HG03175 (cell line): Measurements from ENCODE around the gene EEF1A2.
"Not testable (repeated sequence)": the region's sequence is repeated elsewhere in the genome, so short reads cannot be mapped to it uniquely, and the experiment has no call there.

Experiments used
- ATAC-seq: cut with Tn5 transposase; IDR thresholded peaks from one replicate; pipeline ENCODE4 v1.9.1; 2021; ENCODE audit warnings: mild to moderate bottlenecking, moderate library complexity; ENCODE audit not compliant: unreplicated experiment

Gene EEF1A2

DNA sequence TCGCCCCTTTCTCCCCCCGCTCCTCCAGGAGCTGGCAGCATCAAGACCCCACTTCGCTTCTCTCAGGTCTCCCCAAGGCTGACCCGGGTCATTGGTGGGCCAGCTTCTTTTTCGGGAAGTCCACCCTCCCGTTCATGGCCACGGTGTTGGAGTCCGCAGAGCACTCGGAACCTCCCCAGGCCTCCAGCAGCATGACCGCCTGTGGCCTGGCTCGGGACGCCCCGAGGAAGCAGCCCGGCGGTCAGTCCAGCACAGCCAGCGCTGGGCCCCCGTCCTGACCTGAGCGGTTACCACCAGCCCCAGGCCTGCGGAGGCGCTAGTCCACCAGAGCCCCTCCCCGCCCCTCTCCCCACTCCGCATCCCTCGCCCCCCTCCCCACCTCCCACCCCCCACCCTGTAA, 22.7 kb upstream of the EEF1A2 start:
- ATAC-seq: no peak

DNA sequence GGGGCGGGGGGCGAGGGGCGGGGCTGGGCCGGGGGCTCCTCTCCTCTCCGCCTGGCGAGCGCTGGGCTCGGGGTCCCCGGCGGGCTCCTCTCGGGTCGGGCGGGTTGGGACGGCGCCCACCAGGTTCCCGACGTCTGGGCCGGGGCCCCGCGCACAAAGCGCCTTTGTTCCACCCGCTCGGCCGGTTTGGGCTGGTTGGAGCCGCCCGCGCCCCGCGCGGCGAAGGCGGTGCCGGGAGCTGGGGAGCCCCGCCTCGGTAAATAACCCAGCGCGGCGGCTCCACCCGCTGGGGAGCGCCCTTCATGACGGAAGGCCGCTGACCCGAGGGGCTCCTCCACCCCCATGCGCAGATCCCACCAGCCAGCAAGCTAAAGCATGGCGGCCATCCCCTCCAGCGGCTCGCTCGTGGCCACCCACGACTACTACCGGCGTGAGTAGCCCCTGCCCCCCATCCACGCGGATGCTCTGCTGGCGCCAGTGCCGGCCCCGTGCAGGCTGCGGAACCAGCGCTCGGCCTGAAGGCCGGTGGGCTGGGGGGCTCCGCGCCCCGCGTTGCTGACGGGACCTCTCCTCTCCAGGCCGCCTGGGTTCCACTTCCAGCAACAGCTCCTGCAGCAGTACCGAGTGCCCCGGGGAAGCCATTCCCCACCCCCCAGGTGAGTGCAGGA, 22.2 kb upstream of the EEF1A2 start:
- ATAC-seq: peak; percentile 55

DNA sequence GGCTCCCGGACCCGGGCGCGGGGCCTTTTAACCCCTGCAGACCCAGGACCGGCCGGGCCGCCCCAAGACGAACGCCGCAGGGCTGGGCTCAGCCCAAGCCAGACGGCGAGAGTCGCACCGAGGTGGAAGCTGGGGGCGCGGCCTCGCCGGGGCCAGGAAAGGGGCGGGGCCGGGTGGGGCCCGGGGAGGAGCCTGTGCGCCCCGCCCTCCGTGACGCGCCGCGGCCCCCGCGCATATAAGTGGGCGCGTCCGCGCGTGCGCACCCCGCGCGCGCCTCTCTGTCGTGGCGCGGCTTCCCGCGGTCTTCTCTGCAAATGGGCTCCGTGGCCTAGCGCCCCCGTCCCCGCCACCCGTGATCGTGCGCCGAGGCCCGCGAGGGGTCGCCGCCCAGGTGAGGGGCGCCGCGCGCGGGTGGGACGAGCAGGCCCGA, 21.6 kb upstream of the EEF1A2 start, which contains the start of gene PPDPF:
PPDPF (plus strand) TSS at position 262 of the 430 bp plus-strand sequence. CDS start 544 bp downstream, outside the sequence.
- ATAC-seq: peak; percentile 78

DNA sequence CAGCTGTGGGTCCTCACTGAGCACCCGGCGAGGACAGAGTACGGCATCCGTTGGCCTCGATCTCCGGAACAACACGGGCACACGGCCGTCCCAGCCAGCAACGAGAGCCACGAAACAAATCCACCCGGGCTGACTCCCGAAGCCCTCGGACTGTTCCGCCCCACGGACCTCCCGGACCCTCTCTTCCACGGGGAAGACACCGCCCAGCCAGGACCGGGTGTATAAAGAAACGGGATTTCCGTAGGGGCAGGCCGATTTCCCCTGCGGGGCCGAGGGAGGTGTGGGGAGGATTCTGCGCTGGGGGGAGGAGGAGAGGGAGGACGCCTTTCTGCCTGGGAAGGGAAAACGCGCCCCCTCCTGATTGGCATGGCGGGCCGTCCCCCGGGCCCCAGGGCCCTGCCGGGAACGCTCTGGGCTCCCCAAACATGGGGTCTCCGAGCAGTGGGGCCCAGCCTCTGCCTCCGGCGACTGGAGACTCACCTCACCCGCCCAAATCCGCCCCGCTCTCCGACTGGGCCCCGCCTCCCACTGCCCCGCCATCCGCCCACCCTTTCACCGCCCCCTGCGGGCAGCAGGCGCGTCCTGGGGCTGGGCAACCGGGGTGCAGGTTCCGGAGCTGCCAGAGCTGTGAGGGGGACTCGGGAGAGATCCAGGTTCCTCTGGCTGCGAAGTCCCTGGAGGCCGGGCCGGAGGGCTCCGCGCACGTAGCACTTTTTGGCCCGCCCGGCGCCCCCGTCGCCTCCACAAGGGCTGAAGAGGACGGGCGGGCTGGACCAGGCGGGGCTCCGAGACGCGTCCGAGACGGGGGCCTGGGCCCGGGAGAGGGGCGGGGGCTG, 21.0 kb upstream of the EEF1A2 start:
- ATAC-seq: peak; percentile 32

DNA sequence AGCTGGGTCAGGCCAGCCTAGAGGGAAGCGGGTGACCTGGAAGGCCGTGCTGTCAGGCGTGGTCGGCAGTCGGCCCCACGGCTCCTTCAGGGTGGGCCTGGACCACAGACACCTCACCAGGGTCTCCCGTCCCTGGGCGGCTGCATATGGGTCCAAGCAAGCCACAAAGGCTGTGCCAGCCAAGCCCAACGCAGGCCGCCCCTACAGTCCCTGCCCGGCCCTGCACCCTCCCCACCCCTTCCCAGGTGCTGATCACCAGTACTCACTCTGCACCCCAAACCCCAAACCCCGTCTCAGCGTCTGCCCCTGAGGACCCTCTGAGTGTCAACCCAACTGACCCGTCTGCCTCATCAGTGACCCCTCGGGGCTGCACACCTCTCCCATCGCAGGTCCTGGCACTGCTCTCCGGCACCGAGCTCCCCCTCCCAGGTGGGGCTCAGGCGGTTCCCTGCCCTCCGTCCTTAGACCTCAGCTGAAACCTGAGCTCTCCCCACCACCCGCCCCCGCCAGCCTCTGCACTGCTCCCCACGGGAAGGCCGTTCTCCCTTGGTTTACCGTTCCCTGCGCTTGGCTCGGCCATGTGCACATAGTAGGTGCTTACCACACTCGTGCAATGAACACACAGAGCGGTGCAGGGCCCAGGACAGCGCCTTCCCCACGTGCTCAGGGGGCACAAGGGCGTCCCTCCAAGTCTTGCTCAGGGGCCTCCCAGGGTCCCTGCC, 20.2 kb upstream of the EEF1A2 start:
- no peak for ATAC-seq

DNA sequence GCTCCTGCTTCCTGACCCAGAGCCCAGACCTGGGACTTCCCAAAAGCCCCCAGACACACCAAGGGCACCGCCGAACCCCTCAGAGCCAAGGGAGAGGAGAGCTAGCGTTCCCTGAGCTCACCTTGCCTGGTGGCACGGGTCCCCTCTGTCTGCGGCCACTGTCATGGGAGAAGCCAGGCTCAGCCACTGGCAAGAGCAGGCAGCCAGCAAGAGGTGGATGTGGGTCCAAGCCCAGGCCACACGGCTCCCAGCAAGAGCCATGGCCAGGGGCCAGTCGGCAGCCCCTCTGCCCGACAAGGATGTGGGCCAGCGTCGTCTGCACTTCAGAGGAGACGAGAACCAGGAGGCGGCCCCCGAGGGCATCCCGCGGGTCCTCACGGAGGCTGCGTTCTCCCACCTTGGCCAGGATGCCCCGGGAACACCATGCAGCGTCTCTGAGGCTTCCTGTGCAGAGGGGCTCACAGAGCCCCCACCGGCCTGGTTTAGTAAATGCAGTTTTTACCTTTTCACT, 19.5 kb upstream of the EEF1A2 start:
- no peak for ATAC-seq

DNA sequence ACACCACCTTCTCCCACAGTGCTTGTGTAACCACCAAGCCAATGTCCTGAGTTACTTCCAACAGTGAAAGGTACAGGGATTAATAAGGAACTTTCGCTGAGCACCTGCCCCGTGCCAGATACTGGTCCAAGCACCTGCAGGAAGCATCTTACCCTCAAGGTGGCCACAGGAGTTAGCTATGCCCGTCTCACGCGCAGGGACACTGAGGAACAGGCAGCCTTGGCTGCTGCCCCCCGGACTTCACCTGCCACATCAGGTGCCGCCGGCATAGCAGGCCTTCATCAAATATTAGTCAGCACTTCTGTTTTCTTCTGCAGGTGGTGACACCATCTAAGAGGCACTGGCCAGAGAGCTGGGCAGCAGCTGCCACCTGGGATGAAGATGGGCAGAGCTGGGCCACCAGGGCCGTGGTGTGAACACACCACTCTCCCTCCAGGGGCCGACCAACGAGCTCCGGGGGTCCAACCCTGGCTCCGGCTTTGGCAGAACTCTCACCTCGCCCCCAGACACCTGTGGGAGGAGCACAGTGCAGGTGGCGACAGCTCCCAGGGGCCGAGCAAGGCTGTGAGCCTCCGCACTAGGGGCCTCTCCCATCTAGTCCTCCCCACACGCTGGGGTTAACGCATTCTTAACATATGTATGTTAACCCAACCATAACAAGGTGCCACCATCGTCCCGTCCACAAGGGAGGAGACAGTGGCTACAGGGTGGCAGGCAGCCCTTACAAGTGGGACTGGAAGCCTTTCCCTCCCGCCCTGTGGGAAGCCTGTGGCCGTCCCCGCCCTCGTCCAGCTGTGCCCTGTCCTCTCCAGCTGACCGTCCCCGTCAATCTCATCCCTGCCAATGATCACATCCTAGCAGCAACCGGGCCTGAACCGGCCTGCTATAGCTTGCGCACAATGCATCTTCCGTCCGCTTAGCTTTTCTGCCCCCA, 18.8 kb upstream of the EEF1A2 start:
- no peak for ATAC-seq

DNA sequence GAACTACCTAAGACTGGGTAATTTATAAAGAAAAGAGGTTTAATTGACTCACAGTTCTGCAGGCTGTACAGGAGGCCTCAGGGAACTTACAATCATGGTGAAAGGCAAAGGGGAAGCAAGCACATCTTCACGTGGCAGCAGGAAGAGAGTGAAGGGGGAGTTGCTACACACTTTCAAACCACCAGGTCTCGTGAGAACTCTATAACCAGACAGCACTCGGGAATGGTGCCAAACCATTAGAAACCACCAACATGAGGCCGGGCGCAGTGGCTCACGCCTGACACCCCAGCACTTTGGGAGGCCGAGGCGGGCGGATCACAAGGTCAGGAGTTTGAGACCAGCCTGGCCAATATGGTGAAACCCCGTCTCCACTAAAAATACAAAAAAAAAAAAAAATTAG, 15.6 kb upstream of the EEF1A2 start:
- not testable (repeated sequence) for ATAC-seq

DNA sequence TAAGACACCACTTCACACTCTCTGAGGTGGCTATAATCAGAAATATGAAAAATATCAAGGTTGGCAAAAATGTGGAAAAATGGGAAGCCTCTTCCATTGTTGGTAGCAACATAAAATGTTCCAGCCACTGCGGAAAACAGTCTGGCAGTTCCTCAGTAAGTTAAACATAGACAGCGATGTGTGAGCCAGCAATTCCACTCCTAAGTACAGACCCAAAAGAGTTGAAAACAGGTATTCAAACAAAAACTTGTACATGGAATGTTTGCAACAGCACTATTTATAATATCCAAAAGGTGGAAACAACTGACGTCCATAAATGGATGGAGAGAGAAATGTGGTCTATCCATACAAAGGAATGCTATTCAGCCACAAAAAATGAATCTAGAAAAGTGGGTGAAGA, 14.3 kb upstream of the EEF1A2 start:
- ATAC-seq: no peak

DNA sequence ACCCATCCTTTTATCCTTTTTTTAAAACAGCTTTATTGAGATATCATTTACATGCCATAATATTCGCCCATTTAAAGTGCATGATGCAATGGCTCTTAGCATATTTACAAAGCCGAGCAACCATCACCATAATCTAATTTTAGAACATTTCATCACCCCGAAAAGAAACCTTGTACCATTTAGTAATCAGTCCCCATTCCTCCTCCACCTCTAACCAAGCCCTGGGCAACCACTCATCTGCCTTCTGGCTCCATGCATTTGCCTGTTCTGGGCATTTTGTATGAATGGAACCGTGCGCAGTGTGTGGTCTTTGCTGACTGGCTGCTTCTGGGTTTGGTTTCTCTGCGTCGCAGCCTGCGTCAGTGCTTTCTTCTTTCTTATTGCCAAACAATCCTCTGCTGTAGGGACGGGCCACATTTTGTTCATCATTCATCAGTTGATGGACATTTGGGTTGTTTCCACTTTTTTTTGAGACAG, 10.2 kb upstream of the EEF1A2 start:
- no peak for ATAC-seq

DNA sequence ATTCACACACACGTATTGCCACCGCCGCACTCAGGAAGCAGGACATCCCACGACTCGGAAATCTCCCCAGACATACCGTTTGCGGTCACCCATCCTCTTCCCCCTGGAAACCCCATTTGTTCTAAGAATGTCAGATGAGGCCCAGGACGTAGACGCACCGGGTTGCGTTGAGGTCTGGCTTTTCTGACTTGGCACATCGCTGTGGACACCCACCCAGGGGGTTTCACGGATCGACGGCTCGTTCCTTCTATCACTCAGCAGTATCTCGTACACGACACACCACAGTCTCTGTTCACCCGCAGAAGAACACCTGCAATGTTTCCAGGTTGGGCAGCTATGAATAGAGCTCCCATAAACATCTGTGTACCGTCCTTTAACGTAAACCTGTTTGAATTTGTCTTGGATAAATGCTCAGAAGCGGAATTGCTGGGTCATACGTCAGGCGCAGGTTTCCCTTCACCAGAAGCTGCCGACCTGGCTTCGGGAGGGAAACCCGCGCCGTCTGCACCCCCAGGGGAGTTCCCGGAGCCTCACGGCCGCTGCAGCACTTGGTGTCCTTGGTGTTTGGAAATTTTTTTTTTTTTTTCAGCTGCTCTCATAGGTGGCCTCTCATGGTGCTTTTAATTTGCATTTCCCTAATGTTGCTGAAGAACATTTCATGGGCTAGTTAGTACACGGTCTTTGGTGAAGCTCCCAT, 9.3 kb upstream of the EEF1A2 start:
- ATAC-seq: no peak

DNA sequence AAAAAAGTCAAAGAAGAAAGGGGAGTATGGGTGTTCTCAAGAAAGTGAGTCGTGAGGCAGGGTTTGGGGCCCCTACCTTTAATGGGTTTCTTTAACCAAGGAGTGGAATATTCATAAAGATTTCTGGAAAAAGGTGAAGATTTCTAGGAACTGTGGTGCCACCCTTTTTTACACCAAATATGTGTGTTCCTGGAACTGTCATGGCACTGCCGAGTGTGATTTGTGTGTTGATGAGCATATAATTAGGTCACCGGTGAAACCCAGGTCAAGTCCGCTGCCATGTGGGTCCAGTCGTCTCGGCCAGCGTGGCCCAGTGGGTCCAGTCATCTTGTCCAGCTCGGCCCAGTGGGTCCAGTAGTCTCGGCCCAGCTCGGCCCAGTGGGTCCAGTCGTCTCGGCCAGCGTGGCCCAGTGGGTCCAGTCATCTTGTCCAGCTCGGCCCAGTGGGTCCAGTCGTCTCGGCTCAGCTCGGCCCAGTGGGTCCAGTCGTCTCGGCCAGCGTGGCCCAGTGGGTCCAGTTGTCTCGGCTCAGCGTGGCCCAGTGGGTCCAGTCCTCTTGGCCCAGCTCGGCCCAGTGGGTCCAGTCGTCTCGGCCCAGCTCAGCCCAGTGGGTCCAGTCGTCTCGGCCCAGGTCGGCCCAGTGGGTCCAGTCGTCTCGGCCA, 8.3 kb upstream of the EEF1A2 start:
- ATAC-seq: no peak

DNA sequence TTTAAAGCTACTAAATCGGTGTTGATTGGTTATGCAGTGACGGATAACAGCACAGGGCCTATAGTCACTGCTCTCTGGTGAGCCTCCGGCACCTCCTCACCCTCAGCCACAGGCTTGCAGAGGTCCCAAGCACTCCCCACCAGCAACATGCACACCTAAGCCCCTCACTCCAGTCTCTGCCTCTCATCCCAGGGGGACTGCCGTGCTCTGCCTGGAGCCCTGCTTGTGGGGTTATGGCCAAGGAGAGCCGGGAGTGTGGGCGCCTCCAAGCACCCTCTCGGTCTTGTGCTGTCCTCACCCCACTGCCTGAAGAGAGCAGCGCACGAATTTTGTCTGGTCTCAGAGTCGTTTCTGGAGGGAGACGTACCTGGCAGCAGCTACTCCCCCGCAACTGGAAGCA, 6.8 kb upstream of the EEF1A2 start:
- no peak for ATAC-seq

DNA sequence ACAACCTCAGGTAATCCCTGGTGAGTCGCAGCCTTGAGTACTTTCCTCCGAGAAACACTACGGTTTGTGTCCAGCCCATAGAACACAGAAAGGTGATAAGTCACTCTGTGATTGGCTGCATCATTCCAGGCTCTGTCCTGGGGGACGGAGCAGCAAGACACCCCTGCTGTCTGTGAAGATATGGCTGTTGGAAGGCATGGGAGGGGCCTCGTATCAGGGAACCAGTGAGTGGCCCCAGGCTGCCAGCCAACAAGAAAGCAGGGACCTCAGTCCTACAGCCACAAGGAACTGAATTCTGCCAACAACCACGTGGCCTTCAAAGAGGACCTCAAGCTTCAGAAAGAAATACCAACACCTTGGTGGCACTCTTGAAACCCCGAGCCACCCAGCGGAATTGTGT, 6.4 kb upstream of the EEF1A2 start:
- no peak for ATAC-seq

DNA sequence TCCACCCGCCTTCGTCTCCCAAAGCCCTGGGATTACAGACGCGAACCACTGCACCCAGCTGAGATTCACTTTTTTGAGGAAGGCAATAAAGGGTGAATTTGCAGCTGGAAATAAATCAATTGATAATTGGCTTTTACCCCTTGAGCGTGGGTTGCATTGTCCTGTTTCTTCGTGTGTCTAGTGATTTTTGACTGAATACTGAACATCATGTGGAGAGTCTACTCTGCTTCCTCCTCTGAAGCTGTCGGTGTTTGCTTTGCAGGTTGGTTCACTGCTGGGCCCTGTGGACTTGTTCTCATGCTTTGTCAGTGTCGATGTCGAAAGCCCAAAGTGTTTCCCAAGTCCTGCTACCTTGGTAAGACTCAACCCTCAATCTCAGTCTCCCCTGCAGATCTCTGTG, 5.8 kb upstream of the EEF1A2 start:
- ATAC-seq: no peak

DNA sequence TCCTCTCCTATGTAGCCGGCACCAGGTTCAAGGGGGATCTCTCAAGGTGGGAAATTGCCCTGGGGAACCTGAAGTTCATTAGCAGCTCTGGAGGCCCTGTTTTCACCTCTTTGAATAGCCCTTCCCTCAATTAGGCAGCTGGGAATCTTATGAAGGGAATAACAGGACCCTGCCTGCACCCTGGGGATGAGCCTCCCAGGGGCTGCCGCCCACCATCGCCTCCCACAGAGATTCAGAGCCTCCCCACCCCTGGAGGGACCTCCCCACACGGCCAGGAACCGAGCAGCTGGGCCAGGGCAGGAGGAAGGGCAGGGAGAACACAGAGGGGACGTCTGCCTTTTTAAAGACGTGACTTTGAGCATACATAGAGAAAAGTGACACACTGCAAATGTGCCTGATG, 4.6 kb upstream of the EEF1A2 start:
- no peak for ATAC-seq

DNA sequence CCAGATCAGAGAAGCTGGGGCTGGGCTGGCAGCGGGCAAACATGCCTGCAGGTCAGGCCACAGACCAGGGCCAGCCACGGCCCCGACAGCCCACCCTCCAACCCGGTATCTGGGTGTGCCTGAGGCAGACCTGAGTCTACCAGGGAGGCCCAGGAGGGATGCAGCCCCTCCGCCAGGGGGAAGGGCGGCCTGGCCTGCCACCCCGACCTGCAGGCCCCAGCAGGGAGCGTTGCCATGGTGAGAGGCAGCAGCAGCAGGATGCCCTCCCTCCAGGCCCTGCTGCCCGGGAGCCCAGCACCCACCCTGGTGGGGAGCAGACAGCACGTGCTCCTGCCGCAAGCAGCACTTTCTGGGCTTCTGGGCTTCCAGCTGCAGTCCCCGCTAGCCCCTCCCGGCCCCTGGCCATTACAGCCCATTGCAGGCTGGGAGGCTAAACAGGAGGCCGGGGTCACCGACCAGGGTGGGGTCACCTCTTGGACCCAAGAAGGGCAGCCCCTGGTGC, 3.8 kb upstream of the EEF1A2 start:
- ATAC-seq: no peak

DNA sequence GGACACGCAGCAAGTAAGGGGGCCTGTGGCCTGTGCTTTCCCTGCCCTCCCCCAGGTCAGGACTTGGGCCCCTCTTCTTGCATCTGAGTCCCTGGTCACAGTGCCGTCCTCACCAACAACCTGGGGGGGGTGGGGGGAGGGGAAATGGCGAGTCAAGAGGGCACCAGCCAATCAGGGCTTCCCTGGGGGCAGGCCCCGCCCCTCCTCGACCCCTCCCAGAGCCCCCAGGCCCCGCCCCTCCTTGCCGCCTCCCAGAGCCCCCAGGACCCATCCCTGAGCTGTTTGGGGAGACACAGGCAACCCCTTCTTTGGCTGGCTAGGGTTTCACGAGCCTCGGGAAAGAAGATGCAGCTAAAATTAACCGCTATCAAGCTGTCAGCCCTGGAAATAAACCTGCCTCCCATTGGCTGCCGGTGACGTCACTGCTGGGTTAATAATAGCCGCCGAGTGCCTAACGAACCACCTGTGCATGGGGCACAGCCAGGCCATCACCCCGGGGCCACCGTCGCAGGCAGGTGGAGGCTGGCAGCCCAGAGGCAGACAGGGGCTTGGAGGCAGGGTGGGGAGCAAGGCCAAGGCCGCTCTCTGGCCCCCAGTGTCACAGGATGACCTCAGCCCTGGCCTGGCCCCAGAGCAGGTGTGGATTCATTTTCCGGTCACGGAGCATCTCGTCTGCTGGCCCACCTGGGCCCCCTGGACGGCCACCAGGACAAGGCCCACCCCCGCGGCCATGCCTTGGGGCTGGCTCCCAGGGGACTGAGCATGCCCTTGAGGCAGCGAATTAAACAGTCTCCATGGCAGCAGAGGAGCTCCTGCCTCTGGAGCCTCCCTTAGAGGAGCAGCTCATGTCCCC, 3.2 kb upstream of the EEF1A2 start:
- ATAC-seq: no peak
